GM19043 (cell line): ENCODE measurements around the gene GRK6.
A peak's percentile ranks its signal among the peaks of the same experiment; 100 is the strongest.

ENCODE experiments used
- ATAC-seq: cut with Tn5 transposase; IDR thresholded peaks from one replicate; pipeline ENCODE4 v1.9.1; 2021; ENCODE audit warnings: low read depth; ENCODE audit not compliant: unreplicated experiment

Gene GRK6

DNA sequence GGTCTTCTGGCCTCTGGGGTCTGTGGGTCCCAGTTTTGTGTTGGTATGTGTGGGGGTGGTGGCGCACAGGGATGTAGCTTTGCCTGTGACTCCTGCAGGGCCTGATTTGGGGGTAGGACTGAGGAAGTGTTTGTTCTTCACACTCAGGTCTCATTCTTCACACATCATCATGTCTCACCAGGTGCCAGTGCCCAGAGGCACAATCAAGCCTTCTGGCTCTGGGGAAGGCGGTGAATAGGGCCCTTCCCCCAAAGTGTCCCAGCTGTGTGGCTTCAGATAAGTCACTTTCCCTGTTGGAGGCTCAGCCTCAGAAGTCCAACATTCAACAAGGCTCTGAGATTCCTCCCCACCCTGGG is 41.8 kb downstream of the GRK6 start:
- no peak for ATAC-seq

DNA sequence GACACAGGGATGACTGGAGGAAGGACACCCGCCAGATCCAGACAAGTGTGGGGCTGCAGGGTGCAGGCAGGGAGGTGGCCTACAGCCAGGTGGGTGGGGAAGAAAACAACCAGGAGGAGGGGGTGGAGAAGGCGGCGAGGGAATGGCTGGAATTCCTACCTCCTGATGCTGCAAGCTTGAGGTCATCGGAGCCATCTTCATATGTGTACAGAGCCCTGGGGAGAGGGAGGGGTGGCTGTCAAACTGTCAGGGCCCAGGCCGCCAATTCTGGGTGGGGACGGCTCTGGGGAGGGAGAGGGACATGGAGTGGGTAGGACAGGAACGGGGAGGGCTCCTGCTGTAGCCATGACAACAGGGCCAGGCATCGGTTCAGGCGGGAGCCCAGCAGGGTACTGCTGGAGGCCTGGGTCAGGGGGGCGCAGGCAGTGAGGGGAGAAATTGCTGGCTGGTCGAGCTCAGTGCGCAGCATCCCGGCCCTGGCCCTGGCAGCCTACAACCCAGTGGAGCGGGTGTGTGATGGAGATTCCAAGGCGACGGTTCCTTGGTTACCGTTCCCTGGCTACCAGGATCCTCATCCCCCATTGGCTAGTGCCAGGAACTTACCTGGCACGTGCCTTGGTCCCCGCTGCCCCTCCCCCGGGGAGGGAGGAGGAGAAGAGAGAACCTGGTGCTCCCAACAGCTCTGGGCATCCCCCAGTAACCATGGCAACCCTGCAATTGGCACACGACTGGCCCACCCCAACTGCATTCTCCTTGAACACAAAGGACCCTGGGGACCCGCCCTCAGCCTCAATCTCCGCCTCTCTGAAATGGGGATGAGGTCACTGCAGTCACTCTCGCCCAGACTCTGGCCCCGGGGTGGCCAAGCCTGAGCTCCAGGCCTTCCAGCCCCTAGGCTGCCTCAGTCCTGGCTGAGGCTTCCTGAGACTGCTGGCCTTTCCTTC is 42.5 kb downstream of the GRK6 start:
- ATAC-seq, result no peak

DNA sequence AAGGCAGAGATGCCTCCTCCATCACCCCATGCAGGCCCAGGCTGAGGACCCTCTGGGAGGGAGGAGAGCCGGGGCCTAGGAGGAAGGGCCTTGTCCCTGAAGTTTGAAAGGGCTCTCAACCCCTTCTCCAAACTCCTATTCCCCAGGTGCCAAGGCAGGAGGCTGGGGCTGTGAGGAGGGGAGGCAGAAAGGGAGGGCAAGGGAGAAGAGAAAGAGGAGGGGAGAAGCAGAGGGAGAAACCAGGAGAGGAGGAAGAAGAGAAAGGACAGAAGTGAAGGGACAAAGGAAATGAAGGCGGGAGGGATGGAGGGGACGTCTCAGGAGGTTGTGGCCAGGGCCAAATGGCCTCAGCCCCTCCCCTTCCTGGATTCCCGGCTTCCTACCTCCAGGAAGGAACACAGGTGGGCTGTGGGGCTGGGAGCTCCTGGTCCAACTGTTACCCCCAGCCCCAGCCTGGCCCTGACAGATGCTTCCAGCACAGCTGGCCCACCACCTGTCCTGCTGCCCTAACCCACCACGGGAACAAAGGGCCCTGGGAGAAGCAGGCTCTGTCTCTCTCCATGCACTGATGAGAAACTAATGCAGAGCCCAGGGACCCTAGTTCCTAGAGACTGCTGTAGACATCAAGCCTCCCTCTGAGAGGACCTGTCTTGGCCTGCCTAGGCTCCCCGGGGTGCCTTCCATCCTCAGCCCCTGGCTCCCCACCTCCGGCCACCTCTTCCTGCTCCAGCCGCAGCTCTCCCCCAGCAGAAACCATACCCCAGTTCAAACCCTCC is 43.5 kb downstream of the GRK6 start:
- no peak for ATAC-seq

DNA sequence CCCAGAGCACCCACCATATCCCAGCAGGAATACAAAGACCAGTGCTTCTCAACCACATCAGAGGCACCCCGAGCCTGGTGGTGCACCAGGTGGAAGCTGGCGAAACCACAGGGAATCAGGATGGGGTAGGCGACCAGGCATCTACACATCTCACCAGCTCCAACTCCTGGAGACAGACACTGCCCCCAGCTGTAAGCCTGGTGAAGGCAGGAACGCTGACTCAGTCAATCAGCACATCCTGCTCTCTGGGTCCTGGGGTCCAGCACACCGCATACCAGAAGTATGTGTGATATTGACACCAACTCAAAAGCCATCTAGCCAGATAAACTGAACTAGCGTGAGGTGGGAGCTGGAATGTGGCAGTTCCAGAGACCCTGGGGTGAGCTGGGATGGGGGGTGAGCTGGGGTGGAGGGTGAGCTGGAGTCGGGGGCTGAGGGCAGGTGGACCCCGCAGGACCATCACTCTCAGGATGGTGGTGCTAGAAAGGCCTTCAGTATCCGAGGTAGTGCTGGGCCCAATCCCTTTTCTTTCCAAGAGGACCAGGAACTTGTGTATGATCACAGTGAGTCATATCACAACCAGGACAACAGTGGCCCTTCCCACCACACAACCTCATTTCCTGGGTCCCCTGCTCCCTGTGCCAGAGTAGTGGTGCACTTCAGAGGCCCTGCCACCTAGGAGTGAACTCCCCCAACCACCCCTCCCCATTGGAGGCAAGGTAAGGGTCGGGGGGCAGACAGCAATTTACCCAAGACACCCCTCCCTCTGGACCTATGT is 44.5 kb downstream of the GRK6 start:
- ATAC-seq, result no peak

DNA sequence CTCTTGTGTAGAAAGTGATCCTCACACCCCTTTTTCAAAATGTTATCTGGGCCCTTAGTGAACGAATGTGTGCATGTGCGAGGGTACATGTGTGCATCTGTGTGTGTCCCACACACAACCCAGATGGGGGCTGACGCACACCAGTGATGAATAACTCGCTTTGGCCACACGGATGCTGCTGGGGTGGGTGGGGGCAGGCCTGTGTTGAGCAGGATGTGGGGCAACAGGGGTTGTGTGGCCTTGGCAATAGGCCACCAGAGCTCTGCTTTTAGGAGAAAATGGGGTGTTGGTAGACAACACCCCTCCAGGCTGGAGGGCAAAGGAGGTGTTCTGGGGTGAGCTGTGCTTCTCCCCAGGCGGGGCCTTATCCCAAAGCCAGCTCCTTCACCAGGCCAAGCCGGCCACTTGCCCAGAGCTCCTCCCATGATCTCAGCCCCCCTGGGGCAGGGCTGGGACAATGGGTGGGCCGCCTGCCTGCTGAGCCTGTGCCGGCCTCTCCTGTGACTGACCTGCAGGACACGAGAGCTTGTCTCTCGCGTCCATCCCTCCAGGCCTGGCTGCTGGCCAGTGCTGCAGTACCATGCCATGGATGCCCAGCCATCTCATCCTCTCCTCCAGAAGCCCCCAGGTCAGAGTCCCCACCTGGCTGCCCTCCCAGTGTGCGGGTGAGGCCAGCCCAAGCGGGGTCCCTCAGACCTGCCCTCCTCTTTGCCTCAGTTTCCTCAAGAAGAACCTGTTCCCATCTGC is 45.3 kb downstream of the GRK6 start:
- no peak for ATAC-seq

DNA sequence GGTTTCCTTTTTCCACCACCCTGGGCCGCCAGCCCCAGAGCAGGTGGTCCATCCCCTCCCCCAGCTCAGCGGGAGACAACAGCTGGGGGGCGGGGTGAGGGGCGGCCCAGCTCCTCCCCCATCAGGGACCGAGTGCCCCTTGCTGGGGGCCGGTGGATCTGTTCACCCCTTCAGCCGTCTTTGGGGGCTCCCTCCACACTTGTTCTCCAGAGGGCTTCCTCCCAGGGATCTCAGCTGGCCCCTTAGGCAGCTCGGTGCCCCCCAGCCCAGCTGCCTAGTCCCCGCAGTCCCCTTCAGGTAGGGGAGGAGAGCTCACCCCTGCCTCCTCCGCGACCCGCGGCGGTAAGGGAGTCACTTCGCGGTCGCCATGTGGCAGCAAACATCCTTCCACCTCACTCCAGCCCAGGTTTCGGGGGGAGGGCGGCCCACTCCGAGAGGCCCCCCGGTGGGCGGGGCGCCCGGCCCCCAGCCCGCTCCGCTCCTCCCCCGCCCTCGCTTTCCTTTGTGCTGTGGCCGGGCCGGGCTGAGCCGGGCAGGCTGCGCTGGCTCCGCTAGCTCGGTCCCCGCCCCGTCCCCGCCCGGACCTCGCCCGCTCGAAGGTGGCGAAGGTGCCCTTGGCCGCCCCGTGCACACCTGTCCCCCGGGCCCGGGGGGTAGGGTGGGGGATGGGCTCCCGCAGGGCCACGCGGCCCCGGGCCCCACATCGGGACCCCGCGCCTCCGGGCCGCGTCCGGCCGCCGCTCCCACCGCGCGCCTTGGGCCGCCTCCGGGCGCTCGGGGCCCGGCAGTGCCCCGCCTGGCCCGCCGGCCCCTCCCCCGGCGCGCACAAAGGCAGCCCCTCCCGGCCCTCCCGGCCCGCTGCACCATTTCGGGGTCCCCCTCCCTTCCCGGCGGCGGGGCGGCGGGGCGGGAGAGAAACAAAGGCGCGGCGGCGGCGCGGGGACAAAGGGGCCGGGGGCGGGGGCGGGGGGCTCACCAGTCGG is 46.3 kb downstream of the GRK6 start:
- ATAC-seq, result peak; percentile 50

DNA sequence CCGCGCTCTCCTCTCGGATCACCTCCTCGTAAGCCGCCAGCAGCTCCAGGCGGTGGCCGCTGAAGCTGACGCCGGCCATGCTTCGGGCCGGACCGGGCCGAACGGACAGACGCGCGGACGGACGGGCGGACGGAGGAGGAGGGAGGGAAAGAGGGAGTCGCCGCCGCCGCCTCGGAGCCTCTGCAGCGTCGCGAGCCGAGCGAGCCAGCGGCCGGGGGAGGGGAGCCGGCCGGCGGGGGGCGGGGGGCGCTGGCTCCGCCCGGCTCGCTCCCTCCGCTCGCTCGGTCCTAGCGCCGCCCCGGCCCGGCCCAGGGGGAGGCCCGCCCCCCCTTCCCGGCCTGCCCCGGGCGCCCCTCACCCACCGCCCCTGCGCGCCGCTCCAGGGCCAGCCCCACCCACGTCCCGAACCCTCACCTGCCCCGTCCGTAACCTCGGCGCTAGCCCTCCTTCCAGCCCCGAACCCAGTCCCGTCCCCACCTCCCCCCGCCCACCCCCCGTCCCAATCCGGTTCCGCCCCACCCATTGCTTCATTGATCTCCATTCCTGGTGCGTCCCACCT is 47.0 kb downstream of the GRK6 start, which contains the start of gene DBN1:
DBN1 (minus strand) TSS at position 192 of the 559 bp plus-strand sequence; CDS start at position 79, 113 bp downstream.
- ATAC-seq, result no peak

DNA sequence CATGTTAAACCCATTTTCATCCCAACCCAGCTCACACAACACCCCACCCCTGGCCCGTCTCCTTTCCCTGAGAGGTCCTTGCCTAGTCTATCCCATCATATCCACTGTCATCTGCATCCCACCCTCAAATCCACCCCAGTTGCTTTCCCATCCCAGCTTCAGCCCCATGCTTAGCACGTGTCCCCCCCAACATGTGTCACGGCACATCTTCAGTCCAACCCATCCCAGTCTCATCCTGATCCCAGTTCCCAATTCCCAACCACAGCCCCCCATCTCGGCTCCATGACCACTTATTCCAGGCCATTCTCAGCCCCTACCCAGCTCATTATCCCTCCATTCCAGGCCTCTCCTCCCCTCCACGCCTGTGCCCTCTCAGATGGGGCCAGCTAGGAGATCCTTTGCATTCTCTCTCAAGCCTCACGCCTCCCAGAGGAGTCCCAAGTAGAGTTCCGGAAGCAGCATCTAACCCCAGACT is 47.6 kb downstream of the GRK6 start:
- ATAC-seq, result no peak

DNA sequence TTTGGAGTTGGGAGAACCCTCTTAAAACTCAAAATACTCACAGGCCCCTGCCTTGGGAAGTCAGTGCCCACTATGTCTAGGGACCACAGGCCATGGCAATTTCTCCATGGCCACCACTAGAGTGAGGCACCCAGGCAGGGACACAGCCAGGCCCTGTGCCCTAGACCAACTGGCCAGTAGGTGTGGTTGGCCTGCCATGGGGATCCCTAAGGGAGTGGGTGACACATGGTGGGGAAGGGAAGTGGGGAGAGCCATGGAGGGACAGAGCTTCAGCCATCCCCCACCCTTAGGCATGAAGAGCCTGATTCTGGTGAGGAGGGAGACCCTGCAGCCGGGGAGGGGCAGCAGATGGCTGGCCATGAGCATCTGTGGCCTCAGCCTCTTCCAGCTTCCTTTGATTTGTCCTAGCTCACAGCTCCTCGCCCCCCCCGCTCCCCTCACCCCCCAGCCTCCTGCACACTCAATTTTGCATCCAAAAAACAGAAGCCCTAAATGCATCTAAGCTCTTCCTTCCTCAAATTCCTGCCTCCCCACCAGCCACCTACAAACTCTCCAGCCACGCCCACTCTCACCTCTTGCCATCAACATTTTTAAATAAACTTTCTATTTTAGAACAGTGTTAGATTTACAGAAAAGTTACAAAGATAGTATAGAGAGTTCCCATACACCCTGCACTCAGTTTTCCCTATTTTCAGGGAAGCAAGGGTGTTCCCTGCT is 48.5 kb downstream of the GRK6 start:
- no peak for ATAC-seq

DNA sequence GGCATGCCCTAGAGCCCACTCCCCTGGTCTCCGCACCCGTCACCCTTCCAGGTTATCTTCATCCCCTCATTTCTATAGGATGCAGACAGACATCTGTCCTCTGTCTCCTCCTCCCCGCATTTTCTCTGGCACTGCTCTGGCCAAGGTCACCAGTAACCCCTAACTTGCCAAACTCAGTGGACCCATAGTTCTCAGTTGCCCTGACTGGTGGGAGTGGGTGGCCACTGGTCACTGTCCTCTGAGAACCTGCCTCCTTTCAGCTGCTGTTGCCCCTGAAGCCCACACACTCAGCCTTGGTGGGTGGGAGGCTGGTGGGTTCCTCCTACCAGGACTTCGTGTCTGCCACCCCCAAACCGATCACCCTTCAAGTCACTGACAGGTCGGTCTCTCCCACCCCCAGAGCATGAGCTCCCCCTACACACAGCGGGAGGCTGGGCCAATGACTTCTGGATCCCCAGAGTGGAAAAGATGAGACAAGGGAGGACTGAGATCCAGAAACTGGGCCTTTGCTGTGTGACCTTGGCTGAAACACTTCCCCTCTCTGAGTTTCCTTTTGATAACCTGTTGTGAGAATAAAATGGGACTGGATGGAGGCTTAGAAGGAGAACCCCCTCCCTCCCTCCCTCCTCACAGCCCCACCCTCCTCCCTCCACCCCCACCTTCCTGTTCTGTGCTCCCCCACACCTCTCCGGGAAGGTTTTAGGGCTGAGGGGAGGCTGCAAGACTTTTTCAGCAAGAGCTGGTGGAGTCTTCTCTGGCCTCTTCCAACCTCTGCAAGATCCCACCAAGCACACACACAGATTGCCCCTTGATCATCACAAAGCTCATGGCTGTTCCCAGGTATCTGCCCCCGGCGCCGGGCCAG is 49.3 kb downstream of the GRK6 start:
- no peak for ATAC-seq

DNA sequence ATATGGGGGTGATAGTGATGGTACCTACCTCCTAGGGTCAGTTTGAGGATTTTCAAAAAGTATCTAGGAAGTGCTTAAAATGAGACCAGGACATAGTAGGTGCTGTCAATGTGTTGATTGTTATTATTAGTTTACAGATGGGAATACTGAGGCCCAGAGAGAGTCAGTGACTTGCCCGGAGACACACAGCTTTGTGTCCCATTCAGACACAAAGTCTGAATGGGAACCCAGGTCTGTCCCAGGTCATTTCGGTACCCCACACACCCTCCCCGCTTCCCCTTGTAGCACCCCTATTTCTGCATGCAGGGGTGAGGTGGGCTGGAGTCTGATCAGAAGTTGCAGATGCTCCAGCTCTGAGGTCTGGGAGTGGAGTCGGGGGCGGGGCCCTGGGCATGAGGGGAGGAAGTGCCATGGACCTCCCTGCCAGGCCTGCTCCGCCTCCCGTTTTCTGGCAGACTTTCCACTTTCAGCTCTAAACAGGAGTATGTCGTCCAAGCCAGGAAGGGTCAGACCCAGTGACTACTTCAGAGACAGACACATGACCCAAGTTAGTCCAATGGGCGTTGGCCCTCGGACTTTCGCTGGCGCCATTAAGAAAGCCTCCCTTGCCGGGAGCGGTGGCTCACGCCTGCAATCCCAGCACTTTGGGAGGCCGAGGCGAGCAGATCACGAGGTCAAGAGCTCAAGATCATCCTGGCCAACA is 50.2 kb downstream of the GRK6 start:
- ATAC-seq, result no peak

DNA sequence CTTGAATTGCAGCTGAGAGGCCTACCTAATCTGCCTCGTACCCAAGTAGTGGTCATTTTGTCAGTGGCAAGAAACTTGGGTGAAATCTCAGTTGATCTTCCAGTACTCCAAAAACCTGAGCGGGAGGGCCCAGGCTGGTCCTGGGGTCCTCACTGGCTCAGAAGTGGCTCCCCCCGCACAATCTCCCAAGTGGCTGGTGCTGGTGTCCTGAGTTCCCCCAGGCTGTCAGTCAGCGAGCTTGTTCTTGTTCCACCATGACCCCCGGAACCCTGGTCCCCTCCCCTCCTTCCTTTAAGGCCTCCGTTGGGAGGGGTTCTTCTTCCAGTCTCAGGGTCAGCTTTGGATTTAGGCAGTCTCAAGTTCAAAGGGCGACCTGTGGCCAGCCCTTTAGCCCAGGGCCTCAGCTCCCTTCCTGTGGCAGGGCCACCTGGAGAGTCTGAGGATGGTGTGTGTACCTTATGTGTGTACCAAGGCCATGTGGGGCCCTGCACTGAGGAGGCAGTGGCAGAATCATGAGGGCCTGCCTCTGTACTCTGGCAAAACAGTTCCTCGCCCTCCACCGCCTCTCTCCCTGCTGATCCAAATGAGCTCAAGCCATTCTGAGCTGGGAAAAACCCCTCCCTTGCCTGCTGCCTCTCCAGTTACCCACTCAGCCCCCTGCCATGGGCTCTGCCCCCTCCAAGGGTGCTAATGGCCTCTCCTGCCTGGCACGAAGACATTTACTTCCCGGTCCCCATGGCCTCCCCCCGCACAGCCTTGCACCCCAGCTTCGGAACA is 51.4 kb downstream of the GRK6 start:
- no peak for ATAC-seq

DNA sequence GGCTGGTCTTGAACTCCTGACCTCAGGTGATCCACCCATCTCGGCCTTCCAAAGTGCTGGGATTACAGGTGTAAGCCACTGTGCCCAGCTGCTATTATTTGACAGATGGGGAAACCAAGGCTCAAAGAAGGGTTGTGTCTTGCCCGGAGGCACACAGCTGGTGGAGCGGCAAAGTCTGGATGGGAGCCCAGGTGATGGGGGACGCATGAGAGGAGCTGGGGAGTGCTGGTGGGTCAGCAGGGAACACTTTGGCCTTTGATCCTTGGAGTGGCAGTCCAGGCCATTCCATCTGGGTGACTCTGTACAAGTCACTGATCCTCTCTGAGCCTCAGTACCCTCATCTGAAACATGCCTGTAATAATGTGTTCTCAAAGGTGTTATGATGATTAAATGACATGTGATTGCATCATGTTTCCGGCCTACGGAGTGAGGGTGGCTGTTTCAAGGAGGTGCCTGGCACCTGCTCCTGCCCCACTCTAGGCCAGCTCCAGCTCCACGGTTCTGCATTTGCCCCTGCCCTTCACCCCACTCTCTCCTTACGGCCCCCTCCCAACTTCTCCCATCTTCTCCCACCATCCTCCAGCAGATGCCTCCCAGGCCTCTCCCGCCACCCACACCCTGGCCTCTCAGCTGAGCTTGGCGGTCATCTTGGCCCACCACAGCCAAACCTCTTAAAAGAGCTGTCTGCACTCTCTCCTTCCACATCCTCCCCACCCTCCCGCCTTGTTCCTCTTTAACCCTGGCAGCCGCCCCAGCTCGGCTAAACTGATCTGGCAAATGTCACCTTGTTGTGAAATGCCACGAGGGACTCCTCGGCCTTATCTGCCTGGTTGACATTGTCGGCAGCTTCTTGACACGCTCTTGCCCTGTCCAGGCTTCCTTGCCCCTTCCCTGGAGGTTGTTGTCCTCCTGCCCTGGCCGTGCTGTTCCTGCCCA is 52.5 kb downstream of the GRK6 start:
- ATAC-seq, result no peak

DNA sequence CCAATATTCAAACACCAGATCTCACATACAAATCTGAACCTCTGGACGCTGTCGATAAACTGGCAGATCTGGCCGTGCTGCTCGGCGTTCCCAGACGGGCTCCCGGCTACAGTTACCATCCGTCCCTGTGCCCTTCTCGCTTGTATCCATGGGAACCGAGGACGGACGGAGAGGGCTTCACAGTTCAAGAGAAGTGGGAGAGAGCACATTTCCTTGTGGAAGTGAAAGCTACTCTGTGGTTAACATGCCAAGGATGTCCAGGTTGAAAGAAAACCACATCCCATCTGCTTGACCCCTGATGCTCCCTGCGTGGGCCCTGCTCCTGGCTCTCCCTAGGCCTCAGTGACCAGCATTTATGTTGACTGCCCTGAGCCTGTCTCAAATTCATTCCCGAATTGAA is 53.3 kb downstream of the GRK6 start:
- no peak for ATAC-seq

DNA sequence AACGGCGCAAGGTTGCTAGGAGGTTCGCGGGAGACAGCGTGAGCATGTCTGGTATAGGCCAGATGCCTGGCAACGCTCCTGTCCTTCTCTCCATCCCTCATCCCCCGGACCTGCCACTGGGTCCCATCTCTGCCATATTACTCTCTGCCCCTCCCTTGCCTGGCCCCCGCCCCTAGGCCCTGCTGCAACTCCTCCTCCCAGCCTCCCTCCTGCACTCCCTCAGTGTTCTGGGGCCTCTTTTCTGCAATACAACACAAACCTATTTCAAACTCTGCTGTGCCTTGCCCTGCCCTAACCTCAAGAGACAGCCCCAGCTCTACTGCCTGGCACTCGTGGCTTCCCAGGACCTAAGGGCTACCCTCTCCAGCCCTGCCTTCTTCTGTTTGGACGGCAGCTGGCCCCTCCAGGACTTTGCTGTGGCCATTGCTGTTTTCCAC is 55.9 kb downstream of the GRK6 start:
- no peak for ATAC-seq
